Upper lobe of left lung (tissue), 6 donors: ENCODE measurements around the gene CFAP251. TPM values are rescaled to one million over a fixed set of nuclear protein-coding genes. Genes with fewer than 3 reads are reported as not detected.
A peak's percentile ranks its signal among the peaks of the same experiment; 100 is the strongest.

Experiments used
- ATAC-seq, 2 donors: fragments of 200-7000 bp; cut with Tn5 transposase; one replicate each; pipeline ENCODE4 v1.9.1; 2022; ENCODE audit warnings: mild to moderate bottlenecking in 2 of 2, moderate library complexity in 2 of 2; ENCODE audit not compliant: low FRiP score in 2 of 2
- DNase-seq, 2 donors: peaks; one replicate each; pipeline ENCODE4 v3.0.0-alpha.2; 2019 to 2020
- H3K27ac ChIP-seq, 4 donors: fragments of 200-600 bp; sonication (generic); one replicate each; pipeline ENCODE4 v1.5.1; 2016 to 2019
- H3K27me3 ChIP-seq, 4 donors: fragments of 200-600 bp; sonication (generic); one replicate each; pipeline ENCODE4 v1.5.1; 2017 to 2019
- H3K36me3 ChIP-seq, 4 donors: fragments of 200-600 bp; sonication (generic); one replicate each; pipeline ENCODE4 v1.5.1; 2016 to 2019
- H3K4me1 ChIP-seq, 4 donors: fragments of 200-600 bp; sonication (generic); one replicate each; pipeline ENCODE4 v1.5.1; 2018 to 2019
- H3K4me3 ChIP-seq, 4 donors: fragments of 200-600 bp; sonication (generic); one replicate each; pipeline ENCODE4 v1.5.1; 2017 to 2019; ENCODE audit warnings: mild to moderate bottlenecking in 2 of 4, moderate library complexity in 1 of 4
- H3K9me3 ChIP-seq, 4 donors: fragments of 200-600 bp; sonication (generic); one replicate each; pipeline ENCODE4 v1.5.1; 2018 to 2019
- CTCF ChIP-seq, 6 experiments: fragments of 450-650 bp in 4 of 6; fragments of 200-600 bp in 2 of 6; sonication (generic) in 2 of 6; IDR thresholded peaks; one replicate each; pipeline ENCODE4 v1.5.1; 2016 to 2019; ENCODE audit warnings: antibody characterized with exemption in 6 of 6
- EP300 ChIP-seq, 4 donors: sonication (generic); formaldehyde crosslinking; IDR thresholded peaks; one replicate each; pipeline ENCODE4 v1.5.1; 2017; ENCODE audit warnings: antibody characterized with exemption in 4 of 4, control low read depth in 2 of 4
- POLR2A ChIP-seq, 4 donors: fragments of 450-650 bp; IDR thresholded peaks; one replicate each; pipeline ENCODE4 v1.5.1; 2016 to 2017; ENCODE audit warnings: antibody characterized with exemption in 4 of 4, mild to moderate bottlenecking in 2 of 4
- POLR2AphosphoS5 ChIP-seq, 2 donors: sonication (generic); formaldehyde crosslinking; IDR thresholded peaks; one replicate each; pipeline ENCODE4 v1.5.1; 2017; ENCODE audit warnings: antibody characterized with exemption in 2 of 2
- WGBS, 2 donors: methylation state at CpG; one replicate each; pipeline ENCODE4 v1.1.5; 2017 to 2018; 5-methylcytosine and 5-hydroxymethylcytosine counted together
- total RNA-seq, 6 donors: library from RNA; depleted of rRNA in 4 of 6; stranded (reverse); fragments of >200 nt in 4 of 6; gene quantifications; one replicate each; pipeline versions ENCODE4 v1.1.0 to v1.2.1, GENCODE V29; 2016 to 2021
- donor health status: DM: no; HTN: no; CAD: no; lungs with moderate emphysema.
- donor health status: DM: no; HTN: yes; CAD: no; lungs with severe emphysema.

Gene CFAP251
- total RNA-seq, 6 donors from 2014 or later, result 3.1 to 65.1 (median 12.7) TPM

GRCh38 chr12:122024132-122024785 is 105.9 kb downstream of the CFAP251 start:
- DNase-seq (no peak), ATAC-seq (no peak)
- 83 to 92% methylated on average over 14 to 16 of the region's 16 CpGs for WGBS, 2 donors
- Histone ChIP-seq H3K36me3 (no peaks in the 10 kb centered on the region), H3K9me3 (no peaks in the 10 kb centered on the region), H3K27ac (peak overlapping the region in 3 of 4 donors; percentile 78 to 87 (median 80)), H3K27me3 (no peaks in the 10 kb centered on the region), H3K4me1 (peaks cover 4 to 33% (median 18%) of the 10 kb centered on the region in 4 donors), H3K4me3 (peak overlapping the region in 3 of 4 donors; percentile 59 to 88 (median 70))
- TF ChIP-seq POLR2AphosphoS5 (IDR thresholded peaks at IDR 0.05) (no peak), CTCF (IDR thresholded peaks at IDR 0.05) (no peak), POLR2A (IDR thresholded peaks at IDR 0.05) (no peak), EP300 (IDR thresholded peaks at IDR 0.05) (no peak)

GRCh38 chr12:122026706-122027333 is 108.4 kb downstream of the CFAP251 start:
- DNase-seq (no peak), ATAC-seq (no peak)
- Histone ChIP-seq H3K9me3 (no peaks in the 10 kb centered on the region), H3K27me3 (no peaks in the 10 kb centered on the region), H3K36me3 (no peaks in the 10 kb centered on the region), H3K4me1 (peaks cover 4 to 29% (median 15%) of the 10 kb centered on the region in 4 donors), H3K27ac (no peak overlapping the region), H3K4me3 (no peak overlapping the region)
- 95 to 98% methylated on average over 7 of the region's 7 CpGs for WGBS, 2 donors
- no peak for TF ChIP-seq POLR2A (IDR thresholded peaks at IDR 0.05)
- TF ChIP-seq EP300 (IDR thresholded peaks at IDR 0.05), result no peak
- TF ChIP-seq POLR2AphosphoS5 (IDR thresholded peaks at IDR 0.05), result no peak
- no peak for TF ChIP-seq CTCF (IDR thresholded peaks at IDR 0.05)

- 79 to 83% methylated on average over 12 of the region's 12 CpGs for WGBS, 2 donors
- no peaks in the 10 kb centered on the region for H3K27me3 ChIP-seq
- DNase-seq, result no peak
- H3K36me3 ChIP-seq, result no peaks in the 10 kb centered on the region
- no peak for TF ChIP-seq POLR2AphosphoS5 (IDR thresholded peaks at IDR 0.05)
- no peak for TF ChIP-seq EP300 (IDR thresholded peaks at IDR 0.05)
- TF ChIP-seq POLR2A (IDR thresholded peaks at IDR 0.05), result no peak
- TF ChIP-seq CTCF (IDR thresholded peaks at IDR 0.05), result no peak
- H3K4me1 ChIP-seq, result peaks cover 4 to 21% (median 10%) of the 10 kb centered on the region in 4 donors
- no peak for ATAC-seq
- no peak overlapping the region for H3K27ac ChIP-seq
- H3K9me3 ChIP-seq, result no peaks in the 10 kb centered on the region
- H3K4me3 ChIP-seq, result no peak overlapping the region
Observed at GRCh38 chr12:122028165-122028904, 109.9 kb downstream of the CFAP251 start.

GRCh38 chr12:122028905-122029560 is 110.6 kb downstream of the CFAP251 start:
- DNase-seq (no peak), ATAC-seq (no peak)
- H3K27me3 ChIP-seq, result no peaks in the 10 kb centered on the region
- H3K4me3 ChIP-seq, result no peak overlapping the region
- H3K27ac ChIP-seq, result no peak overlapping the region
- H3K4me1 ChIP-seq, result peaks cover 1 to 14% (median 5%) of the 10 kb centered on the region in 4 donors
- H3K36me3 ChIP-seq, result no peaks in the 10 kb centered on the region
- TF ChIP-seq POLR2A (IDR thresholded peaks at IDR 0.05) (no peak), POLR2AphosphoS5 (IDR thresholded peaks at IDR 0.05) (no peak), CTCF (IDR thresholded peaks at IDR 0.05) (no peak), EP300 (IDR thresholded peaks at IDR 0.05) (no peak)
- WGBS, 2 donors, result 87 to 88% methylated on average over 23 of the region's 23 CpGs
- H3K9me3 ChIP-seq, result no peaks in the 10 kb centered on the region
